H1 (cell line): ENCODE results near the gene ARID5B.

Experiments used
- ATF3 ChIP-seq: IDR thresholded peaks from 2 replicates; pipeline ENCODE4 v1.6.1; 2011; ENCODE audit warnings: low read depth, mild to moderate bottlenecking, low read length; ENCODE audit not compliant: insufficient read depth
- BRCA1 ChIP-seq: IDR thresholded peaks from 2 replicates; pipeline ENCODE4 v1.6.1; 2012; ENCODE audit warnings: low read depth, low read length, improper control_type of control experiment
- CHD2 ChIP-seq: IDR thresholded peaks from 2 replicates; pipeline ENCODE4 v1.6.1; 2012; ENCODE audit warnings: low read length, improper control_type of control experiment
- CTCF ChIP-seq, 3 experiments: IDR thresholded peaks; 1 replicate in 2 of 3; 2 replicates in 1 of 3; pipeline versions ENCODE4 v1.5.1 to v1.6.1; 2011; ENCODE audit warnings: low read length in 3 of 3, mild to moderate bottlenecking in 3 of 3, inconsistent platforms in 2 of 3, low read depth in 1 of 3, moderate library complexity in 1 of 3; ENCODE audit not compliant: insufficient read depth in 1 of 3; ENCODE audit errors: control extremely low read depth in 1 of 3
- EGR1 ChIP-seq: IDR thresholded peaks from 2 replicates; pipeline ENCODE4 v1.6.1; 2011; ENCODE audit warnings: low read depth, low read length, borderline replicate concordance
- GABPA ChIP-seq: IDR thresholded peaks from 2 replicates; pipeline ENCODE4 v1.6.1; 2011; ENCODE audit warnings: mild to moderate bottlenecking, low read length, moderate library complexity, borderline replicate concordance; ENCODE audit not compliant: insufficient read depth
- POLR2A ChIP-seq, 2 experiments: IDR thresholded peaks; 1 replicate in 1 of 2; 2 replicates in 1 of 2; pipeline ENCODE4 v1.6.1; 2011; ENCODE audit warnings: low read depth in 2 of 2, low read length in 2 of 2, mild to moderate bottlenecking in 2 of 2; ENCODE audit errors: control extremely low read depth in 1 of 2
- TAF1 ChIP-seq: IDR thresholded peaks from 2 replicates; pipeline ENCODE4 v1.6.1; 2011; ENCODE audit warnings: mild to moderate bottlenecking, low read depth, low read length

GRCh38 chr10:61942604-61943461 lies 41.3 kb downstream of the ARID5B start:
- TF ChIP-seq CHD2 (no peak), ATF3 (no peak), CTCF (IDR thresholded peaks at IDR 0.05; ENCODE audit: control extremely low read depth in 1 of 3, insufficient read depth in 1 of 3, low read depth in 1 of 3, low read length in 3 of 3) (no peak), BRCA1 (no peak), EGR1 (no peak), POLR2A (IDR thresholded peaks at IDR 0.05; ENCODE audit: control extremely low read depth in 1 of 2, low read depth in 2 of 2, low read length in 2 of 2) (no peak), GABPA (no peak), TAF1 (no peak)
